ENCODE results near the gene PCDH7. TPM values are rescaled to one million over a fixed set of nuclear protein-coding genes. Genes with fewer than 3 reads are reported as not detected.

The PCDH7 gene
- polyA plus RNA-seq, 1 donor from 2014 or later = 12.6 TPM

- TF ChIP-seq MXI1 (conservative IDR thresholded peaks at IDR 0.05; ENCODE audit: poor library complexity, severe bottlenecking) (no peak), EP300 (conservative IDR thresholded peaks at IDR 0.05; ENCODE audit: poor library complexity, severe bottlenecking) (no peak), EZH2 (IDR thresholded peaks at IDR 0.05; ENCODE audit: borderline replicate concordance, insufficient read depth, low read length, poor library complexity, severe bottlenecking) (no peak), RAD21 (conservative IDR thresholded peaks at IDR 0.05) (no peak), POLR2AphosphoS5 (IDR thresholded peaks at IDR 0.05) (no peak), TAF1 (IDR thresholded peaks at IDR 0.05; ENCODE audit: low read depth) (no peak), SMC3 (conservative IDR thresholded peaks at IDR 0.05; ENCODE audit: poor library complexity) (no peak), CTCF (IDR thresholded peaks at IDR 0.05; ENCODE audit: poor library complexity, severe bottlenecking) (no peak)
- TF ChIP-seq, protein P1, sequence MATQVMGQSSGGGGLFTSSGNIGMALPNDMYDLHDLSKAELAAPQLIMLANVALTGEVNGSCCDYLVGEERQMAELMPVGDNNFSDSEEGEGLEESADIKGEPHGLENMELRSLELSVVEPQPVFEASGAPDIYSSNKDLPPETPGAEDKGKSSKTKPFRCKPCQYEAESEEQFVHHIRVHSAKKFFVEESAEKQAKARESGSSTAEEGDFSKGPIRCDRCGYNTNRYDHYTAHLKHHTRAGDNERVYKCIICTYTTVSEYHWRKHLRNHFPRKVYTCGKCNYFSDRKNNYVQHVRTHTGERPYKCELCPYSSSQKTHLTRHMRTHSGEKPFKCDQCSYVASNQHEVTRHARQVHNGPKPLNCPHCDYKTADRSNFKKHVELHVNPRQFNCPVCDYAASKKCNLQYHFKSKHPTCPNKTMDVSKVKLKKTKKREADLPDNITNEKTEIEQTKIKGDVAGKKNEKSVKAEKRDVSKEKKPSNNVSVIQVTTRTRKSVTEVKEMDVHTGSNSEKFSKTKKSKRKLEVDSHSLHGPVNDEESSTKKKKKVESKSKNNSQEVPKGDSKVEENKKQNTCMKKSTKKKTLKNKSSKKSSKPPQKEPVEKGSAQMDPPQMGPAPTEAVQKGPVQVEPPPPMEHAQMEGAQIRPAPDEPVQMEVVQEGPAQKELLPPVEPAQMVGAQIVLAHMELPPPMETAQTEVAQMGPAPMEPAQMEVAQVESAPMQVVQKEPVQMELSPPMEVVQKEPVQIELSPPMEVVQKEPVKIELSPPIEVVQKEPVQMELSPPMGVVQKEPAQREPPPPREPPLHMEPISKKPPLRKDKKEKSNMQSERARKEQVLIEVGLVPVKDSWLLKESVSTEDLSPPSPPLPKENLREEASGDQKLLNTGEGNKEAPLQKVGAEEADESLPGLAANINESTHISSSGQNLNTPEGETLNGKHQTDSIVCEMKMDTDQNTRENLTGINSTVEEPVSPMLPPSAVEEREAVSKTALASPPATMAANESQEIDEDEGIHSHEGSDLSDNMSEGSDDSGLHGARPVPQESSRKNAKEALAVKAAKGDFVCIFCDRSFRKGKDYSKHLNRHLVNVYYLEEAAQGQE (IDR thresholded peaks at IDR 0.05; ENCODE audit: borderline replicate concordance) = no peak
- Histone ChIP-seq H3K79me2 (replicated peaks; ENCODE audit: insufficient read depth, low read length) (no peaks in the 10 kb centered on the region), H3F3A (ENCODE audit: insufficient read depth, low read length, poor library complexity, severe bottlenecking) (no peaks in the 10 kb centered on the region), H2AFZ (ENCODE audit: low read depth, low read length) (no peak overlapping the region), H3K27ac (ENCODE audit: low read length) (no peak overlapping the region), H3K9me2 (ENCODE audit: insufficient read depth, low read length) (no peaks in the 10 kb centered on the region), H4K20me1 (ENCODE audit: insufficient read depth) (no peaks in the 10 kb centered on the region), H3K4me2 (ENCODE audit: low read length) (no peak overlapping the region), H3K36me3 (ENCODE audit: insufficient read depth, low read length) (no peaks in the 10 kb centered on the region), H3K9ac (ENCODE audit: low read length) (no peak overlapping the region), H3K9me3 (ENCODE audit: low read length) (no peaks in the 10 kb centered on the region), H3K4me3 (ENCODE audit: low read length) (no peak overlapping the region), H3K27me3 (ENCODE audit: insufficient read depth, low read depth, low read length) (no peaks in the 10 kb centered on the region)
Measured at GRCh38 chr4:30769093-30769492, 48.9 kb downstream of the PCDH7 start.

GRCh38 chr4:30770049-30770549, 49.9 kb downstream of the PCDH7 start:
- H3K27me3 ChIP-seq (ENCODE audit: insufficient read depth, low read depth, low read length) = no peaks in the 10 kb centered on the region
- H2AFZ ChIP-seq (ENCODE audit: low read depth, low read length) = no peak overlapping the region
- no peak overlapping the region for H3K4me2 ChIP-seq (ENCODE audit: low read length)
- no peak overlapping the region for H3K4me3 ChIP-seq (ENCODE audit: low read length)
- H3K9ac ChIP-seq (ENCODE audit: low read length) = no peak overlapping the region
- H3K27ac ChIP-seq (ENCODE audit: low read length) = no peak overlapping the region
- no peaks in the 10 kb centered on the region for H4K20me1 ChIP-seq (ENCODE audit: insufficient read depth)
- no peaks in the 10 kb centered on the region for H3K9me2 ChIP-seq (ENCODE audit: insufficient read depth, low read length)
- no peaks in the 10 kb centered on the region for H3K9me3 ChIP-seq (ENCODE audit: low read length)
- no peaks in the 10 kb centered on the region for H3K36me3 ChIP-seq (ENCODE audit: insufficient read depth, low read length)
- no peaks in the 10 kb centered on the region for H3K79me2 ChIP-seq (replicated peaks; ENCODE audit: insufficient read depth, low read length)
- no peaks in the 10 kb centered on the region for H3F3A ChIP-seq (ENCODE audit: insufficient read depth, low read length, poor library complexity, severe bottlenecking)
- no peak for TF ChIP-seq EZH2 (IDR thresholded peaks at IDR 0.05; ENCODE audit: borderline replicate concordance, insufficient read depth, low read length, poor library complexity, severe bottlenecking)
- TF ChIP-seq, protein P1 (IDR thresholded peaks at IDR 0.05; ENCODE audit: borderline replicate concordance) = no peak
- TF ChIP-seq SMC3 (conservative IDR thresholded peaks at IDR 0.05; ENCODE audit: poor library complexity) = no peak
- TF ChIP-seq EP300 (conservative IDR thresholded peaks at IDR 0.05; ENCODE audit: poor library complexity, severe bottlenecking) = no peak
- TF ChIP-seq TAF1 (IDR thresholded peaks at IDR 0.05; ENCODE audit: low read depth) = no peak
- TF ChIP-seq RAD21 (conservative IDR thresholded peaks at IDR 0.05) = no peak
- TF ChIP-seq CTCF (IDR thresholded peaks at IDR 0.05; ENCODE audit: poor library complexity, severe bottlenecking) = no peak
- no peak for TF ChIP-seq MXI1 (conservative IDR thresholded peaks at IDR 0.05; ENCODE audit: poor library complexity, severe bottlenecking)
- no peak for TF ChIP-seq POLR2AphosphoS5 (IDR thresholded peaks at IDR 0.05)
